Neural cell (in vitro differentiated cells): ENCODE data around the gene RGS1. TPM values are rescaled to one million over a fixed set of nuclear protein-coding genes. Genes with fewer than 3 reads are reported as not detected.
A peak's percentile ranks its signal among the peaks of the same experiment; 100 is the strongest.

Source experiments
- H2AFZ ChIP-seq: fragments of 200-600, 300-800 bp; sonication (generic), shearing (Covaris generic); 2 replicates; pipeline ENCODE4 v1.6.0; 2014; ENCODE audit warnings: low read depth, mild to moderate bottlenecking, antibody characterized with exemption, low read length, moderate library complexity
- H3F3A ChIP-seq: fragments of 200-600 bp; shearing (Covaris generic); 2 replicates; pipeline ENCODE4 v1.6.1; 2016; ENCODE audit warnings: mild to moderate bottlenecking, moderate library complexity, mixed read lengths, antibody characterized with exemption, low read length; ENCODE audit not compliant: insufficient read depth, poor library complexity, severe bottlenecking
- H3K27ac ChIP-seq: fragments of 200-600, 300-800 bp; sonication (generic), shearing (Covaris generic); 2 replicates; pipeline ENCODE4 v1.5.1; 2014; ENCODE audit warnings: mild to moderate bottlenecking, low read length, moderate library complexity
- H3K27me3 ChIP-seq: fragments of 300-800, 200-600 bp; sonication (generic), shearing (Covaris generic); 2 replicates; pipeline ENCODE4 v1.6.0; 2014; ENCODE audit warnings: mild to moderate bottlenecking, low read depth, low read length, moderate library complexity; ENCODE audit not compliant: insufficient read depth
- H3K36me3 ChIP-seq: fragments of 300-800, 200-600 bp; sonication (generic), shearing (Covaris generic); 2 replicates; pipeline ENCODE4 v1.5.1; 2014; ENCODE audit warnings: mild to moderate bottlenecking, antibody characterized with exemption, low read length, moderate library complexity; ENCODE audit not compliant: insufficient read depth
- H3K4me2 ChIP-seq: fragments of 300-800, 200-600 bp; sonication (generic), shearing (Covaris generic); 2 replicates; pipeline ENCODE4 v1.6.0; 2014; ENCODE audit warnings: mild to moderate bottlenecking, low read length
- H3K4me3 ChIP-seq: fragments of 300-800, 200-600 bp; sonication (generic), shearing (Covaris generic); 2 replicates; pipeline ENCODE4 v1.5.1; 2014; ENCODE audit warnings: mild to moderate bottlenecking, low read length, moderate library complexity
- H3K79me2 ChIP-seq: fragments of 200-600 bp; shearing (Covaris generic); replicated peaks from 2 replicates; pipeline ENCODE4 v1.6.0; 2014; ENCODE audit warnings: mild to moderate bottlenecking, low read length, moderate library complexity; ENCODE audit not compliant: insufficient read depth
- H3K9ac ChIP-seq: fragments of 300-800, 200-600 bp; sonication (generic), shearing (Covaris generic); 2 replicates; pipeline ENCODE4 v1.6.1; 2016; ENCODE audit warnings: mild to moderate bottlenecking, low read length, mixed read lengths
- H3K9me2 ChIP-seq: fragments of 200-600 bp; shearing (Covaris generic); 2 replicates; pipeline ENCODE4 v1.6.1; 2016; ENCODE audit warnings: mild to moderate bottlenecking, low read length, mixed read lengths; ENCODE audit not compliant: insufficient read depth
- H3K9me3 ChIP-seq: fragments of 200-600, 300-800 bp; sonication (generic), shearing (Covaris generic); 2 replicates; pipeline ENCODE4 v1.6.1; 2016; ENCODE audit warnings: mild to moderate bottlenecking, mixed run types, low read length, moderate library complexity, mixed read lengths
- H4K20me1 ChIP-seq: fragments of 200-600 bp; shearing (Covaris generic); 2 replicates; pipeline ENCODE4 v1.6.1; 2016; ENCODE audit warnings: mild to moderate bottlenecking, mixed run types; ENCODE audit not compliant: insufficient read depth
- EP300 ChIP-seq: fragments of 450-650 bp; conservative IDR thresholded peaks from 2 replicates; pipeline ENCODE4 v1.6.1; 2014; ENCODE audit warnings: antibody characterized with exemption, mild to moderate bottlenecking, moderate library complexity; ENCODE audit not compliant: poor library complexity, severe bottlenecking
- EZH2 ChIP-seq: fragments of 200-600, 300-800 bp; shearing (Covaris generic), sonication (generic); IDR thresholded peaks from 2 replicates; pipeline ENCODE4 v1.6.1; 2014; ENCODE audit warnings: antibody characterized with exemption, low read length, borderline replicate concordance, mild to moderate bottlenecking; ENCODE audit not compliant: insufficient read depth, poor library complexity, severe bottlenecking
- MXI1 ChIP-seq: fragments of 450-650 bp; conservative IDR thresholded peaks from 2 replicates; pipeline ENCODE4 v1.6.1; 2014; ENCODE audit warnings: antibody characterized with exemption, mild to moderate bottlenecking; ENCODE audit not compliant: poor library complexity, severe bottlenecking
- POLR2AphosphoS5 ChIP-seq: IDR thresholded peaks from 2 replicates; pipeline ENCODE4 v1.6.1; 2012
- RAD21 ChIP-seq: fragments of 450-650 bp; conservative IDR thresholded peaks from 2 replicates; pipeline ENCODE4 v1.6.1; 2014; ENCODE audit warnings: antibody characterized with exemption, mild to moderate bottlenecking, moderate library complexity
- REST ChIP-seq: IDR thresholded peaks from 2 replicates; pipeline ENCODE4 v1.6.1; 2012; ENCODE audit warnings: borderline replicate concordance
- SMC3 ChIP-seq: fragments of 450-650 bp; conservative IDR thresholded peaks from 2 replicates; pipeline ENCODE4 v1.6.1; 2014; ENCODE audit warnings: antibody characterized with exemption, mild to moderate bottlenecking, moderate library complexity; ENCODE audit not compliant: poor library complexity
- TAF1 ChIP-seq: IDR thresholded peaks from 2 replicates; pipeline ENCODE4 v1.6.1; 2012; ENCODE audit warnings: low read depth
- polyA plus RNA-seq: library from polyadenylated mRNA; depleted of rRNA; stranded (reverse); fragments of >200 nt; gene quantifications from 2 replicates; pipeline ENCODE4 v1.2.3, GENCODE V29; 2014
- TF ChIP-seq, protein P1 (sequence below): fragments of 450-650 bp; IDR thresholded peaks from 2 replicates; pipeline ENCODE4 v1.5.1; 2014; ENCODE audit warnings: antibody characterized with exemption, mild to moderate bottlenecking, moderate library complexity; ENCODE audit not compliant: poor library complexity, severe bottlenecking

The RGS1 gene
- polyA plus RNA-seq, 1 donor from 2014 or later, result not detected

- Histone ChIP-seq H3F3A (no peaks in the 10 kb centered on the region), H3K4me3 (no peak overlapping the region), H3K4me2 (no peak overlapping the region), H2AFZ (no peak overlapping the region), H3K9me2 (no peaks in the 10 kb centered on the region), H3K27ac (no peak overlapping the region), H3K9me3 (no peaks in the 10 kb centered on the region), H3K9ac (no peak overlapping the region), H3K27me3 (no peaks in the 10 kb centered on the region), H3K36me3 (no peaks in the 10 kb centered on the region), H4K20me1 (no peaks in the 10 kb centered on the region), H3K79me2 (no peaks in the 10 kb centered on the region)
- TF ChIP-seq RAD21 (peak; percentile 14), TAF1 (no peak)
- TF ChIP-seq, protein P1, sequence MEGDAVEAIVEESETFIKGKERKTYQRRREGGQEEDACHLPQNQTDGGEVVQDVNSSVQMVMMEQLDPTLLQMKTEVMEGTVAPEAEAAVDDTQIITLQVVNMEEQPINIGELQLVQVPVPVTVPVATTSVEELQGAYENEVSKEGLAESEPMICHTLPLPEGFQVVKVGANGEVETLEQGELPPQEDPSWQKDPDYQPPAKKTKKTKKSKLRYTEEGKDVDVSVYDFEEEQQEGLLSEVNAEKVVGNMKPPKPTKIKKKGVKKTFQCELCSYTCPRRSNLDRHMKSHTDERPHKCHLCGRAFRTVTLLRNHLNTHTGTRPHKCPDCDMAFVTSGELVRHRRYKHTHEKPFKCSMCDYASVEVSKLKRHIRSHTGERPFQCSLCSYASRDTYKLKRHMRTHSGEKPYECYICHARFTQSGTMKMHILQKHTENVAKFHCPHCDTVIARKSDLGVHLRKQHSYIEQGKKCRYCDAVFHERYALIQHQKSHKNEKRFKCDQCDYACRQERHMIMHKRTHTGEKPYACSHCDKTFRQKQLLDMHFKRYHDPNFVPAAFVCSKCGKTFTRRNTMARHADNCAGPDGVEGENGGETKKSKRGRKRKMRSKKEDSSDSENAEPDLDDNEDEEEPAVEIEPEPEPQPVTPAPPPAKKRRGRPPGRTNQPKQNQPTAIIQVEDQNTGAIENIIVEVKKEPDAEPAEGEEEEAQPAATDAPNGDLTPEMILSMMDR, result peak; percentile 31
Observed at GRCh38 chr1:192580351-192580962, 4.9 kb downstream of the RGS1 start.

DNA sequence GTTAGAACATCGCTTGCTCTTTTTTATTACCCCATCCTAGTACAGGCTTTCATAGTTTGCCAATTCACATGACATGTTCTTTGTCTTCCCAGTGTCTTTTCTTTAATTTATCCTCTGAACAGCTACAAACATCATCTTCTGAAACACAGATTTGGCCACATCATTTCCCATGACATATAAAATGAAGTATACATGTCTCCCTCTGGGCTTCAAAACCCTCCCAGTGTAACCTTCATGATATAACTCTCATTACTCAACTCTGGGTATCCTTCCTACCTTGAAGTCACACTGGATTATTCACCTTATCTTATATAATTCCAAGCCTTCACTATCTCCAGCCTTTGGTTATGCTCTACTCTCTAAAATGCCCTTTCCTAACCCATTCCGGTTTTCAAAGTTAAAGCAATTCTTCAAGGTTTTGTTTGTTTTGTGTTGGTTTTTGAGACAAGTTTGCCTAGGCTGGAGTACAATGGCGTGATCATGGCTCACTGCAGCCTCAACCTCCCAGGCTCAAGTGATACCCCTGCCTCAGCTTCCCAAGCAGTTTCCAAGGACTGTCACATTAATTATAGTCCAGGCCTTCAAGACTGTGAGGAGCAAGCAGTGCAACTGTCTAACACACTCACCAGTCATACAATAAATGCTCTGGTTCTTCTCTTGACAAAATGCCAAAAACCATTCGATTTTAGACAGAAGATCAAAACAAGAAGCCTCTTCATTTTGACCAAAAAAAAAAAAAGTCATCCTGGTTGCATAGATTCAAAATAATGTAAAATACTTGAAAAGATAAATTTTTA is 5.8 kb downstream of the RGS1 start:
- Histone ChIP-seq H3K9me2 (no peaks in the 10 kb centered on the region), H3K4me2 (no peak overlapping the region), H3F3A (no peaks in the 10 kb centered on the region), H4K20me1 (no peaks in the 10 kb centered on the region), H2AFZ (no peak overlapping the region), H3K27ac (no peak overlapping the region), H3K79me2 (no peaks in the 10 kb centered on the region), H3K9ac (no peak overlapping the region), H3K36me3 (no peaks in the 10 kb centered on the region), H3K4me3 (no peak overlapping the region), H3K27me3 (no peaks in the 10 kb centered on the region), H3K9me3 (no peaks in the 10 kb centered on the region)
- no peak for TF ChIP-seq MXI1
- TF ChIP-seq REST, result no peak
- TF ChIP-seq POLR2AphosphoS5, result no peak
- TF ChIP-seq, protein P1, result no peak
- TF ChIP-seq TAF1, result no peak
- TF ChIP-seq RAD21, result no peak
- no peak for TF ChIP-seq EP300
- no peak for TF ChIP-seq SMC3
- TF ChIP-seq EZH2, result no peak
